IMR-90 (cell line): ENCODE data around the gene RPL27A. TPM values are rescaled to one million over a fixed set of nuclear protein-coding genes. Genes with fewer than 3 reads are reported as not detected.

Source experiments
- ATAC-seq: fragments of 200-7000 bp; cut with Tn5 transposase; 2 replicates; pipeline ENCODE4 v1.9.1; 2020; ENCODE audit warnings: low read depth, mild to moderate bottlenecking, moderate library complexity
- BruUV-seq: library from RNA; stranded (reverse); fragments of 400-500 nt; replicated peaks from 2 replicates; lab custom pipeline; 2021; lab: Mats Ljungman, UMichigan
- CTCF ChIA-PET: fragments of 300-600 bp; formaldehyde crosslinking; extraction: SDS; loops from one replicate; lab custom pipeline; 2021; ENCODE audit warnings: antibody characterized with exemption; lab: Yijun Ruan, JAX
- POLR2A ChIA-PET: fragments of 300-600 bp; sonication (Branson Sonifier 250); formaldehyde crosslinking; loops from one replicate; lab custom pipeline; 2022; ENCODE audit warnings: antibody characterized with exemption; ENCODE audit not compliant: unreplicated experiment; lab: Charles Lee
- DNase-seq: peaks from one replicate; pipeline ENCODE4 v3.0.0; 2013
- H2AFZ ChIP-seq: replicated peaks from 2 replicates; pipeline ENCODE3; 2013; ENCODE audit warnings: low read length, mild to moderate bottlenecking; ENCODE audit not compliant: poor library complexity
- H2AK5ac ChIP-seq: 2 replicates; pipeline ENCODE4 v1.6.1; 2013; ENCODE audit warnings: low read depth, low read length, inconsistent platforms
- H2AK9ac ChIP-seq: replicated peaks from 2 replicates; pipeline ENCODE3; 2013; ENCODE audit warnings: mild to moderate bottlenecking, low read depth, low read length, moderate library complexity; ENCODE audit not compliant: poor library complexity
- H2BK120ac ChIP-seq: 2 replicates; pipeline ENCODE4 v1.6.1; 2013; ENCODE audit warnings: low read depth, low read length, inconsistent platforms
- H2BK15ac ChIP-seq: 3 replicates; pipeline ENCODE4 v1.6.1; 2013; ENCODE audit warnings: low read depth, low read length, inconsistent platforms
- H2BK20ac ChIP-seq: 2 replicates; pipeline ENCODE4 v1.6.1; 2013; ENCODE audit warnings: low read depth, mild to moderate bottlenecking, inconsistent platforms, low read length, moderate library complexity
- H2BK5ac ChIP-seq: 2 replicates; pipeline ENCODE4 v1.6.1; 2013; ENCODE audit warnings: mild to moderate bottlenecking, low read depth, low read length, inconsistent platforms; ENCODE audit not compliant: poor library complexity, severe bottlenecking
- H3K14ac ChIP-seq: replicated peaks from 2 replicates; pipeline ENCODE4 v1.6.1; 2013; ENCODE audit warnings: low read depth, low read length, inconsistent platforms
- H3K18ac ChIP-seq: 2 replicates; pipeline ENCODE4 v1.6.1; 2013; ENCODE audit warnings: low read depth, low read length, control low read depth
- H3K23ac ChIP-seq: 2 replicates; pipeline ENCODE4 v1.6.1; 2013; ENCODE audit warnings: low read depth, low read length, inconsistent platforms
- H3K27ac ChIP-seq: 2 replicates; pipeline ENCODE4 v1.5.1; 2013; ENCODE audit warnings: mild to moderate bottlenecking, control low read depth, low read length; ENCODE audit not compliant: insufficient read depth
- H3K27me3 ChIP-seq: 2 replicates; pipeline ENCODE4 v1.6.1; 2013; ENCODE audit warnings: low read length; ENCODE audit not compliant: control insufficient read depth, insufficient read depth
- H3K36me3 ChIP-seq: 2 replicates; pipeline ENCODE4 v1.6.1; 2013; ENCODE audit warnings: low read length, mixed read lengths; ENCODE audit not compliant: control insufficient read depth, insufficient read depth
- H3K4ac ChIP-seq: 2 replicates; pipeline ENCODE4 v1.6.1; 2013; ENCODE audit warnings: low read depth, low read length, inconsistent platforms
- H3K4me1 ChIP-seq: 2 replicates; pipeline ENCODE4 v1.6.1; 2013; ENCODE audit warnings: low read length, mixed read lengths; ENCODE audit not compliant: control insufficient read depth, insufficient read depth
- H3K4me2 ChIP-seq: 2 replicates; pipeline ENCODE4 v1.6.1; 2013; ENCODE audit warnings: low read depth, mild to moderate bottlenecking, control low read depth, low read length, moderate library complexity
- H3K4me3 ChIP-seq: 2 replicates; pipeline ENCODE4 v1.5.1; 2013; ENCODE audit warnings: low read depth, mild to moderate bottlenecking, control low read depth, low read length, moderate library complexity; ENCODE audit not compliant: insufficient read depth
- H3K56ac ChIP-seq: 2 replicates; pipeline ENCODE4 v1.6.1; 2013; ENCODE audit warnings: low read length, inconsistent platforms; ENCODE audit not compliant: insufficient read depth; ENCODE audit errors: extremely low read depth
- H3K79me1 ChIP-seq, 2 experiments: 2 replicates each; pipeline ENCODE4 v1.6.1; 2013; ENCODE audit warnings: low read length in 2 of 2, inconsistent platforms in 1 of 2, low read depth in 1 of 2
- H3K9ac ChIP-seq: 2 replicates; pipeline ENCODE4 v1.6.1; 2013; ENCODE audit warnings: low read depth, low read length, control low read depth
- H3K9me1 ChIP-seq: 2 replicates; pipeline ENCODE4 v1.6.1; 2013; ENCODE audit warnings: low read length, inconsistent platforms; ENCODE audit not compliant: insufficient read depth
- H3K9me3 ChIP-seq: 2 replicates; pipeline ENCODE4 v1.6.1; 2013; ENCODE audit warnings: low read length; ENCODE audit not compliant: control insufficient read depth, insufficient read depth
- H4K20me1 ChIP-seq: 2 replicates; pipeline ENCODE4 v1.6.1; 2013; ENCODE audit warnings: low read length, inconsistent platforms; ENCODE audit not compliant: insufficient read depth
- H4K5ac ChIP-seq: 2 replicates; pipeline ENCODE4 v1.6.1; 2013; ENCODE audit warnings: mild to moderate bottlenecking, low read depth, low read length, control low read depth
- H4K8ac ChIP-seq, 2 experiments: 2 replicates each; pipeline ENCODE4 v1.6.1; 2013; ENCODE audit warnings: low read depth in 2 of 2, low read length in 2 of 2, control low read depth in 1 of 2, inconsistent platforms in 1 of 2
- H4K91ac ChIP-seq: 2 replicates; pipeline ENCODE4 v1.6.1; 2013; ENCODE audit warnings: low read depth, low read length, inconsistent platforms; ENCODE audit not compliant: insufficient read depth
- FOS ChIP-seq: fragments of 150-350 bp; IDR thresholded peaks from 2 replicates; pipeline ENCODE4 v1.6.1; 2016; ENCODE audit warnings: low read depth, low read length
- NFE2L2 ChIP-seq: fragments of 150-350 bp; IDR thresholded peaks from 2 replicates; pipeline ENCODE4 v1.6.1; 2016; ENCODE audit warnings: low read depth, mild to moderate bottlenecking, low read length
- RFX5 ChIP-seq: IDR thresholded peaks from 2 replicates; pipeline ENCODE4 v1.8.0; 2012; ENCODE audit warnings: low read depth, mild to moderate bottlenecking, low read length, moderate library complexity
- WGBS, 2 experiments: methylation state at CpG; one replicate each; pipeline versions ENCODE4 v1.1.5 to v1.1.7; 2013; ENCODE audit warnings: missing lambda C conversion rate in 2 of 2; ENCODE audit not compliant: insufficient read length in 1 of 2; ENCODE audit errors: extremely low coverage in 2 of 2; 5-methylcytosine and 5-hydroxymethylcytosine counted together
- dilution Hi-C: fragments of 300-500 bp; cut with HindIII; formaldehyde crosslinking; loops from one replicate; pipeline ENCODE4 v1.14.3; 2018; ENCODE audit warnings: low sequenced_read_pairs; ENCODE audit not compliant: unreplicated experiment
- in situ Hi-C: fragments of 300-500 bp; cut with MboI; formaldehyde crosslinking; loops from 3 replicates; pipeline ENCODE4 v1.14.3; 2019; ENCODE audit warnings: low sequenced_read_pairs, inconsistent platforms, mixed read lengths
- intact Hi-C: fragments of 100-400 bp; cut with micrococcal nuclease; formaldehyde crosslinking; loops from 2 replicates; pipeline ENCODE4 v1.10.0; 2022
- polyA plus RNA-seq, 3 experiments: library from polyadenylated mRNA; depleted of rRNA; stranded (reverse); fragments of >200 nt; gene quantifications; 2 replicates each; pipeline ENCODE4 v1.2.3, GENCODE V29; 2012; ENCODE audit warnings: low replicate concordance in 1 of 3
- total RNA-seq: library from RNA; depleted of rRNA; stranded (reverse); fragments of >200 nt; gene quantifications from 2 replicates; pipeline ENCODE4 v1.2.3, GENCODE V29; 2012

RPL27A gene
- total and polyA plus RNA-seq, 2 of the 4 experiments (the other 2 are of a cell fraction) = 786 to 849 TPM

GRCh38 chr11:8638300-8638699 is 44.3 kb upstream of the RPL27A start:
- Histone ChIP-seq H2BK15ac (peak overlapping the region; percentile 6; the same call in 1 of the 3 replicates), H3K9me3 (no peaks in the 10 kb centered on the region; the same call in 1 of the 2 replicates), H2BK5ac (no peak overlapping the region), H4K20me1 (no peaks in the 10 kb centered on the region), H3K4me2 (no peak overlapping the region), H3K4me3 (no peak overlapping the region), H3K4ac (peak overlapping the region; percentile 69; the same call in 1 of the 2 replicates), H3K14ac (peak overlapping the region; percentile 72), H3K9me1 (peaks cover 9% of the 10 kb centered on the region; the same call in 1 of the 2 replicates), H4K5ac (no peak overlapping the region; the same call in 1 of the 2 replicates), H3K27me3 (no peaks in the 10 kb centered on the region), H3K79me1 (no peaks in the 10 kb centered on the region; a peak in 1 of 4 replicates), H3K27ac (no peak overlapping the region), H2AFZ (peak overlapping the region; percentile 70), H3K18ac (no peak overlapping the region), H2AK5ac (no peak overlapping the region), H4K91ac (no peak overlapping the region), H3K23ac (peak overlapping the region; percentile 82), H3K9ac (no peak overlapping the region), H3K36me3 (peaks cover 38% of the 10 kb centered on the region), H3K4me1 (peaks cover 2% of the 10 kb centered on the region; the same call in 1 of the 2 replicates), H2BK120ac (peak overlapping the region; percentile 38; the same call in 1 of the 2 replicates), H2AK9ac (peak overlapping the region; percentile 68), H2BK20ac (peak overlapping the region; percentile 66), H4K8ac (peak overlapping the region in 1 of 2 experiments; percentile 48; a peak in 1 of 4 replicates), H3K56ac (no peak overlapping the region)
- in situ Hi-C loops = no loop called here
- TF ChIP-seq FOS (0 out of 2 replicates have a peak, but pooled peaks have one; percentile 24), NFE2L2 (no peak), RFX5 (no peak)
- WGBS, 2 experiments = no CpG with 5 or more reads among the region's 5 CpGs
- ChIA-PET CTCF (no interaction called here), POLR2A (no interaction called here)
- DNase-seq = peak; percentile 45
- BruUV-seq = no TSS peak
- dilution Hi-C loops = no loop called here
- intact Hi-C loops = no loop called here
- ATAC-seq = peak; percentile 64
